Dendritic cell treated with granulocyte-macrophage colony-stimulating factor and Interleukin-4, amounts not matched to agents 40 ng/mL and 50 ng/mL, for 4 days (primary cell): ENCODE results near the gene TMEM82.

ENCODE experiments used
- H3K27ac Mint-ChIP-seq: one replicate; pipeline ENCODE4 v1.8.0; 2022; ENCODE audit warnings: mild to moderate bottlenecking, mixed read lengths
- H3K27me3 Mint-ChIP-seq: one replicate; pipeline ENCODE4 v1.8.0; 2022; ENCODE audit warnings: mild to moderate bottlenecking, mixed read lengths
- H3K36me3 Mint-ChIP-seq: one replicate; pipeline ENCODE4 v1.8.0; 2022; ENCODE audit warnings: low read depth, mixed read lengths
- H3K4me1 Mint-ChIP-seq: one replicate; pipeline ENCODE4 v1.8.0; 2022; ENCODE audit warnings: low read depth, mixed read lengths
- H3K4me3 Mint-ChIP-seq: one replicate; pipeline ENCODE4 v1.8.0; 2022; ENCODE audit warnings: mild to moderate bottlenecking, moderate library complexity, mixed read lengths
- H3K9me3 Mint-ChIP-seq: one replicate; pipeline ENCODE4 v1.8.0; 2022; ENCODE audit warnings: mixed read lengths
- intact Hi-C: fragments of 100-400 bp; cut with micrococcal nuclease; formaldehyde crosslinking; loops from one replicate; pipeline ENCODE4 v1.15.0; 2022

TMEM82 gene

DNA sequence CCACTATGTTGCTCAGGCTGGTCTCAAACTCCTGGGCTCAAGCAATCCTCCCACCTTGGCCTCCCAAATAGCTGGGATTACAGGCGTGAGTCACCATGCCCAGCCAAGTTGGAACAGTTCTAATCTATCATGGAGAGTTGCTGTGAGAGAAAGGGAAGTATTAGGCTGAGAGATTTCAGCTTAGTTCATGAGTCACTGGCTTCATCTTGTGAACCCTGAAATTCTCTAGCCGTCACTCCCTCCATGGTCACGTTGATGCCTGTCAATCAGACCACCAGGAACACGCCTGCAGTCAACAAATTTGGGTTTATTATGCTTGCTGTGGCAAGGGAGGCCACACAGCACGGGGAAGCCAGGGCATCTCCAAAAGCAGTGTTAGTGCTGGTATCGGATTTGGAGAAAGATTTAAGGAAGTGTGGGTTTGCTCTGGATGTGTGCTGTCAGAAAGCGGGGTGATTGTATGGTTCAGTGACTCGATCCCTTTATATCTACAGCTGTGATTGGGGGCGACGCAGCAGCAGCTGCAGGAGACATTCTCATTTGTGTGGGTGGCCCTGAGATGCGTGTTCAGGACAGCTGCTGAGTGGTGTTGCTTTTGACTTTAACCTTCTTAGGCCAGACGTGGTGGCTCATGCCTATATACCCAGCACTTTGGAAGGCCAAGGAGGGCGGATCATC, 46.5 kb downstream of the TMEM82 start:
- Mint-ChIP-seq H3K27ac (peak overlapping the region; percentile 81), H3K4me1 (peaks cover 18% of the 10 kb centered on the region), H3K27me3 (peaks cover 10% of the 10 kb centered on the region), H3K36me3 (no peaks in the 10 kb centered on the region), H3K4me3 (peak overlapping the region; percentile 67), H3K9me3 (no peaks in the 10 kb centered on the region)
- intact Hi-C loops, result no loop called here

GRCh38 chr1:15796086-15796462, 53.8 kb downstream of the TMEM82 start:
- intact Hi-C loops, result no loop called here
- Mint-ChIP-seq H3K36me3 (no peaks in the 10 kb centered on the region), H3K9me3 (no peaks in the 10 kb centered on the region), H3K27me3 (peaks cover 23% of the 10 kb centered on the region), H3K4me1 (peaks cover 18% of the 10 kb centered on the region), H3K4me3 (no peak overlapping the region), H3K27ac (no peak overlapping the region)
